ENCODE results near the gene GPX6. TPM values are rescaled to one million over a fixed set of nuclear protein-coding genes. Genes with fewer than 3 reads are reported as not detected.
"Not testable (repeated sequence)": the region's sequence is repeated elsewhere in the genome, so short reads cannot be mapped to it uniquely, and the experiment has no call there.

The GPX6 gene
- total and polyA plus RNA-seq, 4 experiments from 2014 or later = not detected

DNA sequence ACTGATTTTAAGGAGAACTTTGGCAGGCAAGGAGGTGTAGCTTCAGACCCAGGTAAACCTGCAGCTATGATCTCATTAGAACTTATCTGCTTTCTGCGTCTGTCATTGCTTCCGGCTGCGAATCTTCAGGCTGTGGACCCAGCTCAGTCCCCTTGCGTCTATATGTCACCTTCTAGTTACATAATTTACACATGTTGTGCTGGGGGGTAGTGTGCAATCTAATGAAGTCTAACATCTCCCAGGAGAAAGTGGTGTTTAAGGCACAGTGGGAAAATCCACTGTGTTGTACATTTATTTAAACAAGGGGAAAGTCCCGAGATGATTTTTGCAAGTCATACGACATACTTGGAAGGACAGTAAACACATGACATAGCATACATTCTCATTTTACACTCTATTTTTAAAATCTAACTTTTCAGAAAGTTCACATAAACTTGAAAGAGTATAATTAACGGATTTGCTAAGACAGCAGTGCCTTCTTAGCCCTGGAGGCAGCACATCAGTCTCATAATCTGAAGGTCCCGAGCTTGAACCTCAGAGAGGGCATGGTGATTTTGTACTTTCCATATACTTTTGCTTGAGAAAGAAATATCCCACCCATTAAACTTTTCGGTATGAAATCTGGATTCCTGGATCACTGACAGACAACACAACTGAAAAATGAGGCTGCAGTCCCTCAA, 35.2 kb downstream of the GPX6 start:
- Mint-ChIP-seq H3K27me3 (peaks cover 58 to 61% of the 10 kb centered on the region in 2 donors), H3K9me3 (peaks cover 0 to 5% (median 2%) of the 10 kb centered on the region in 8 donors), H3K4me1 (peaks cover 2 to 10% (median 5%) of the 10 kb centered on the region in 4 donors), H3K36me3 (no peaks in the 10 kb centered on the region), H3K27ac (no peak overlapping the region), H3K4me3 (no peak overlapping the region)
- POLR2A ChIA-PET (ENCODE audit: partially characterized antibody) = no interaction called here
- no peaks in the 10 kb centered on the region for H3K36me3 ChIP-seq (ENCODE audit: insufficient read depth, low read length)
- peaks cover 10% of the 10 kb centered on the region for H3K27me3 ChIP-seq (ENCODE audit: insufficient read depth, low read length)
- H3K4me3 ChIP-seq (ENCODE audit: low read length in 2 of 2) = no peak overlapping the region
- no peaks in the 10 kb centered on the region for H3K9me3 ChIP-seq (ENCODE audit: control insufficient read depth in 1 of 2, low read length in 2 of 2)
- no peaks in the 10 kb centered on the region for H3K4me1 ChIP-seq (ENCODE audit: insufficient read depth, low read length)
- DNase-seq = no peak
- no peak overlapping the region for H3K27ac ChIP-seq (ENCODE audit: low read depth, low read length)
- intact Hi-C loops (cut with micrococcal nuclease) = no loop called here
- CTCF ChIA-PET (ENCODE audit: partially characterized antibody) = no interaction called here

DNA sequence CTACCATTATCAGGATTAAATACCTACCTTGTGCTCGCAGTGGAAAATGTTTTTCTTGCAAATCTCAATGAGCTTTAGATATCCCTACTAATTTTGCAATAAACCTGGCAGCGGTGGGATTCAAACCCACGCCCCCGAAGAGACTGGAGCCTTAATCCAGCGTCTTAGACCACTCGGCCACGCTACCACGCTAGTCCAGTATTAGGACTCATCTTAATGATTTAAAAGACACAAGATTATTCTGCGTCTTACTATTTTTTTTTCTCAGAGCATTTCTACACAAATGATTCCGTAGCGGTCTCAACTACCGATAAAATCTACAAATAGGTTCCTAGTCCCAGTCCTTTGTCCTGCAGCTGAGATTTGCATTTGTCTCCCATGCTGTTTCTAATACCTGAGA, 37.1 kb downstream of the GPX6 start:
- no peak overlapping the region for H3K4me3 ChIP-seq (ENCODE audit: low read length in 2 of 2)
- peaks cover 16% of the 10 kb centered on the region for H3K27me3 ChIP-seq (ENCODE audit: insufficient read depth, low read length)
- CTCF ChIA-PET (ENCODE audit: partially characterized antibody) = no interaction called here
- no peaks in the 10 kb centered on the region for H3K4me1 ChIP-seq (ENCODE audit: insufficient read depth, low read length)
- Mint-ChIP-seq H3K9me3 (peaks cover 0 to 1% (median 0%) of the 10 kb centered on the region in 8 donors), H3K4me3 (no peak overlapping the region), H3K36me3 (no peaks in the 10 kb centered on the region), H3K4me1 (peaks cover 2 to 10% (median 5%) of the 10 kb centered on the region in 4 donors), H3K27ac (no peak overlapping the region), H3K27me3 (peaks cover 63 to 66% of the 10 kb centered on the region in 2 donors)
- no peak for DNase-seq
- H3K36me3 ChIP-seq (ENCODE audit: insufficient read depth, low read length) = no peaks in the 10 kb centered on the region
- no peaks in the 10 kb centered on the region for H3K9me3 ChIP-seq (ENCODE audit: control insufficient read depth in 1 of 2, low read length in 2 of 2)
- H3K27ac ChIP-seq (ENCODE audit: low read depth, low read length) = no peak overlapping the region
- POLR2A ChIA-PET (ENCODE audit: partially characterized antibody) = no interaction called here
- intact Hi-C loops (cut with micrococcal nuclease) = no loop called here

DNA sequence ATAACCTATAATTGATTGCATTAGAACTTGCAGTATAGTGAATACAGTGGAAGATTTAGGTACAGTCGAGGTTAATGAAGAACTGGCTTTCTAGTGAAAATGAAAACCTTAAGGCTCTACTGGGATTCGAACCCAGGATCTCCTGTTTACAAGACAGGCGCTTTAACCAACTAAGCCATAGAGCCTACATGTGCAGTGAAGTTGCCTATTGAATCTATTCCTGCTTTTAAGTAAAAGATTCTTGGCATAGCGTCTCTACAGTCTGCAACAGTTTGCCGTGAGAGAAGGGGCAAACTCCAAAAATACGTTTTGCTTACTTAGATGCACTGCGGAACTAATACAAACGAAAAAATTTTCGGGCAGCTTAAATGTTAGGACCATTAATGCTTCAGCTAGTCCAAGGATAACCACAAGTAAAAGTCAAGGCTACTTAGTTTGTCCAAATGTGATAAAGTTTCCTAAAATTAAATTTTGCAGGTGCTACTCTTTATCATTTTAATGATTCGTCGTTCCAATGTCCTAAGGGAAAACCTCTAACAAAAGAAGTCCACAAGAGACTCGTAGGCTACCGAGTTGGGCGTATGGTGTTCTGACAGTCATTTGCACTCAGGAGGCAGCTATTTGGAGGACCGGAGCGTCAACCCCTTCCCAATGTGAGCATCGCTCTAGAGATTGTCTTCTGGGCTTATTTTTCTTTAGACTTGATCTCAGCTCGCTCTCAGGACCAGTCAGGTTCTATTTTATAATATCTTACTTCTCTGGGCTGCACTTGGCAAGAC, 41.0 kb downstream of the GPX6 start:
- POLR2A ChIA-PET (ENCODE audit: partially characterized antibody) = no interaction called here
- no peaks in the 10 kb centered on the region for H3K36me3 ChIP-seq (ENCODE audit: insufficient read depth, low read length)
- peaks cover 16% of the 10 kb centered on the region for H3K27me3 ChIP-seq (ENCODE audit: insufficient read depth, low read length)
- Mint-ChIP-seq H3K9me3 (peaks cover 0 to 13% (median 5%) of the 10 kb centered on the region in 8 donors), H3K27me3 (peaks cover 52 to 58% of the 10 kb centered on the region in 2 donors), H3K4me3 (no peak overlapping the region), H3K36me3 (no peaks in the 10 kb centered on the region), H3K4me1 (peaks cover 2 to 10% (median 5%) of the 10 kb centered on the region in 4 donors), H3K27ac (no peak overlapping the region)
- no peak overlapping the region for H3K4me3 ChIP-seq (ENCODE audit: low read length in 2 of 2)
- intact Hi-C loops (cut with micrococcal nuclease) = no loop called here
- CTCF ChIA-PET (ENCODE audit: partially characterized antibody) = no interaction called here
- H3K9me3 ChIP-seq (ENCODE audit: control insufficient read depth in 1 of 2, low read length in 2 of 2) = no peaks in the 10 kb centered on the region
- H3K27ac ChIP-seq (ENCODE audit: low read depth, low read length) = no peak overlapping the region
- no peaks in the 10 kb centered on the region for H3K4me1 ChIP-seq (ENCODE audit: insufficient read depth, low read length)
- DNase-seq = peak in 1 of 5 donors; percentile 13

DNA sequence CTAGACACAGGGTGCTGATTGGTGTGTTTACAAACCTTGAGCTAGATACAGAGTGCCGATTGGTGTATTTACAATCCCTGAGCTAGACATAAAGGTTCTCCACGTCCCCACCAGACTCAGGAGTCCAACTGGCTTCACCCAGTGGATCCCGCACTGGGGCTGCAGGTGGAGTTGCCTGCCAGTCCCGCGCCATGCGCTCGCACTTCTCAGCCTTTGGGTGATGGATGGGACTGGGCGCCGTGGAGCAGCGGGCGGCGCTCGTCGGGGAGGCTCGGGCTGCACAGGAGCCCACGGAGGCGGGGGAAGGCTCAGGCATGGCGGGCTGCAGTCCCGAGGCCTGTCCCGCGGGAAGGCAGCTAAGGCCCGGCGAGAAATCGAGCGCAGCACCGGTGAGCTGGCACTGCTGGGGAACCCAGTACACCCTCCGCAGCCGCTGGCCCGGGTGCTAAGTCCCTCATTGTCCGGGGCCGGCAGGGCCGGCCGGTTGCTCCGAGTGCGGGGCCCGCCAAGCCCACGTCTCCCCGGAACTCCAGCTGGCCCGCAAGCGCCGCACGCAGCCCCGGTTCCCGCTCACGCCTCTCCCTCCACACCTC, 46.3 kb downstream of the GPX6 start:
- peaks cover 38 to 43% of the 10 kb centered on the region in 2 donors for H3K27me3 Mint-ChIP-seq
- H3K9me3 ChIP-seq (ENCODE audit: control insufficient read depth in 1 of 2, low read length in 2 of 2); H3K36me3 ChIP-seq (ENCODE audit: insufficient read depth, low read length); H3K4me1 Mint-ChIP-seq; CTCF ChIA-PET (ENCODE audit: partially characterized antibody); H3K4me3 Mint-ChIP-seq; H3K4me1 ChIP-seq (ENCODE audit: insufficient read depth, low read length); POLR2A ChIA-PET (ENCODE audit: partially characterized antibody); H3K27ac Mint-ChIP-seq; intact Hi-C loops (cut with micrococcal nuclease); H3K4me3 ChIP-seq (ENCODE audit: low read length in 2 of 2); H3K27me3 ChIP-seq (ENCODE audit: insufficient read depth, low read length); H3K36me3 Mint-ChIP-seq; H3K27ac ChIP-seq (ENCODE audit: low read depth, low read length); DNase-seq: not testable (repeated sequence)
- peaks cover 0 to 13% (median 6%) of the 10 kb centered on the region in 8 donors for H3K9me3 Mint-ChIP-seq

DNA sequence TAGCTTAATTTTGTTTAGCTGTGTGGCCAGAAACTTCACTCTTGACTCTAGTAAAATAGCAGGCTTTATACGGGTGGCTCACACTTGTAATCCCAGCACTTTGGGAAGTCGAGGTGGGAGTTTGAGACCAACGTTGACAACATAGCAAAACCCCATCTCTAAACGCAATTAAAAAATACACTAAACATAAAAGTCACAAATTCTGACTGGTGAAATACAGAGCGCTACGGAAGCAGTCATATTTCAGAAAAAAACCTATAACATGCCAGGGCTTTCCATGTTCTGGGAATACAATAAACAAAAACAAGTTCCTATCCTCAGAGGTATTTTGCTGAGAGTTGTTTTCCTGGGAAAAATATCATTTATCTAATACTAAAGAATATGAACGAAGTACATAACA, 47.5 kb downstream of the GPX6 start:
- intact Hi-C loops (cut with micrococcal nuclease) = no loop called here
- H3K4me1 ChIP-seq (ENCODE audit: insufficient read depth, low read length) = no peaks in the 10 kb centered on the region
- no peaks in the 10 kb centered on the region for H3K9me3 ChIP-seq (ENCODE audit: control insufficient read depth in 1 of 2, low read length in 2 of 2)
- no peak overlapping the region for H3K27ac ChIP-seq (ENCODE audit: low read depth, low read length)
- no peak overlapping the region for H3K4me3 ChIP-seq (ENCODE audit: low read length in 2 of 2)
- Mint-ChIP-seq H3K27me3 (peaks cover 39 to 42% of the 10 kb centered on the region in 2 donors), H3K27ac (no peak overlapping the region), H3K4me1 (no peaks in the 10 kb centered on the region), H3K36me3 (no peaks in the 10 kb centered on the region), H3K9me3 (peaks cover 0 to 13% (median 7%) of the 10 kb centered on the region in 8 donors), H3K4me3 (no peak overlapping the region)
- CTCF ChIA-PET (ENCODE audit: partially characterized antibody) = no interaction called here
- H3K27me3 ChIP-seq (ENCODE audit: insufficient read depth, low read length) = no peaks in the 10 kb centered on the region
- DNase-seq = no peak
- POLR2A ChIA-PET (ENCODE audit: partially characterized antibody) = no interaction called here
- H3K36me3 ChIP-seq (ENCODE audit: insufficient read depth, low read length) = no peaks in the 10 kb centered on the region

DNA sequence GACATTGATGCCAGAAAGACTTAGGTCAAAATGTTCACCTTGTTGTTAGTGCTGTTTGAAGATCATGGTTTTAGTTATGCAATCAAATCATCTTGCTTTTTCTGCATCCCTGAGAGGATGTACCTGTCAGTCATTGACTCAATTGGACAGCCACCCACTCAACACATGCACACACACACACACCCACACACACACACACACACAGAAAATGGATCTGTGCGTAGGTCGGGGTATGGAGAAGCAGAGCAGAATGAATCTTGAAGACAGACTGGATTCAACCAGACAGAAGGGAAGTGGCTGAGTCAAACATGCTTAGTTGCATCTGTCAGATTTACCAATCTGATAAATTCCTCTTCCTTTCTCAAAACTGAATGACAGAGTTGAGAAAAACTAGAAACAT, 53.2 kb downstream of the GPX6 start:
- no peak for DNase-seq
- Histone ChIP-seq H3K4me1 (ENCODE audit: insufficient read depth, low read length) (no peaks in the 10 kb centered on the region), H3K4me3 (ENCODE audit: low read length in 2 of 2) (no peak overlapping the region), H3K27ac (ENCODE audit: low read depth, low read length) (no peak overlapping the region), H3K27me3 (ENCODE audit: insufficient read depth, low read length) (peaks cover 18% of the 10 kb centered on the region), H3K36me3 (ENCODE audit: insufficient read depth, low read length) (no peaks in the 10 kb centered on the region), H3K9me3 (ENCODE audit: control insufficient read depth in 1 of 2, low read length in 2 of 2) (no peaks in the 10 kb centered on the region)
- Mint-ChIP-seq H3K4me3 (no peak overlapping the region), H3K4me1 (peaks cover 0 to 4% (median 0%) of the 10 kb centered on the region in 4 donors), H3K9me3 (peaks cover 0 to 4% (median 0%) of the 10 kb centered on the region in 8 donors), H3K36me3 (no peaks in the 10 kb centered on the region), H3K27ac (no peak overlapping the region), H3K27me3 (peaks cover 30 to 51% of the 10 kb centered on the region in 2 donors)
- POLR2A ChIA-PET (ENCODE audit: partially characterized antibody) = no interaction called here
- CTCF ChIA-PET (ENCODE audit: partially characterized antibody) = no interaction called here
- intact Hi-C loops (cut with micrococcal nuclease) = no loop called here

DNA sequence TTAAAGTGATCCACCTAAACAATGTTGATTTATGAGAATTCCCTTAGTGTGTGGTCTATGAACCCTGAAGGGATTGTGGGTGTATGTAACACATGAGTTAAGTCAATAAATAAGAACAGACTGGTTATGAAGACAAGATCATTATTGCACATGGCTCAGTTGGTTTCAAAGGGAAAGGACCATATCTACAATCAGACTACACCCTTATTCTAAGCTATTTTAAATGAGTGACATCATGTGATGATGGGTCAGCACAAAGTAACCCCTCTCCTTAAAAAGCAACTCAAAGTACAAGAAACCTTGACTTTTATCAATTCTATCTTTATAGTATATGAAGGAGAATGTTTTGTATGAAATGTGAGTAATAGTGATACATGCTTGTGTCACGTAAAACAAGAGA, 57.0 kb downstream of the GPX6 start:
- intact Hi-C loops (cut with micrococcal nuclease) = no loop called here
- Mint-ChIP-seq H3K27me3 (peaks cover 38 to 49% of the 10 kb centered on the region in 2 donors), H3K4me1 (peaks cover 0 to 4% (median 0%) of the 10 kb centered on the region in 4 donors), H3K4me3 (no peak overlapping the region), H3K9me3 (peaks cover 0 to 2% (median 0%) of the 10 kb centered on the region in 8 donors), H3K36me3 (no peaks in the 10 kb centered on the region), H3K27ac (no peak overlapping the region)
- no peak overlapping the region for H3K27ac ChIP-seq (ENCODE audit: low read depth, low read length)
- H3K27me3 ChIP-seq (ENCODE audit: insufficient read depth, low read length) = peaks cover 36% of the 10 kb centered on the region
- no peaks in the 10 kb centered on the region for H3K4me1 ChIP-seq (ENCODE audit: insufficient read depth, low read length)
- no peaks in the 10 kb centered on the region for H3K36me3 ChIP-seq (ENCODE audit: insufficient read depth, low read length)
- ChIA-PET POLR2A (ENCODE audit: partially characterized antibody) (no interaction called here), CTCF (ENCODE audit: partially characterized antibody) (no interaction called here)
- no peak for DNase-seq
- no peaks in the 10 kb centered on the region for H3K9me3 ChIP-seq (ENCODE audit: control insufficient read depth in 1 of 2, low read length in 2 of 2)
- no peak overlapping the region for H3K4me3 ChIP-seq (ENCODE audit: low read length in 2 of 2)
